ENCODE measurements around the gene CCDC47. TPM values are rescaled to one million over a fixed set of nuclear protein-coding genes. Genes with fewer than 3 reads are reported as not detected.

Gene CCDC47
- total RNA-seq, 1 experiment from 2014 or later, result 79.4 TPM

- H3T11ph ChIP-seq (ENCODE audit: low read length), result no peak overlapping the region
- H3K79me2 ChIP-seq (ENCODE audit: insufficient read depth, low read length), result no peaks in the 10 kb centered on the region
- H4K8ac ChIP-seq (replicated peaks; ENCODE audit: insufficient read length, low read depth, low read length), result no peak overlapping the region
- no peaks in the 10 kb centered on the region for H3K27me3 Mint-ChIP-seq (ENCODE audit: low read depth)
- no peaks in the 10 kb centered on the region for H3K79me1 ChIP-seq (ENCODE audit: insufficient read depth, low read depth, low read length, poor library complexity, severe bottlenecking)
- H3K27me3 ChIP-seq (ENCODE audit: insufficient read depth, low read length), result no peaks in the 10 kb centered on the region
- no peak overlapping the region for H3K23ac ChIP-seq (ENCODE audit: insufficient read length, low read depth, low read length)
- no peak overlapping the region for H2BK15ac ChIP-seq (ENCODE audit: low read depth, low read length)
- H3K23me2 ChIP-seq (ENCODE audit: insufficient read length, low read depth, low read length, poor library complexity, severe bottlenecking), result no peaks in the 10 kb centered on the region
- H3K9me3 Mint-ChIP-seq, result no peaks in the 10 kb centered on the region
- H3K14ac ChIP-seq (ENCODE audit: insufficient read depth, low read length), result no peak overlapping the region
- WGBS (ENCODE audit: extremely low coverage, insufficient read length, low lambda C conversion rate), result no CpG with 5 or more reads among the region's 2 CpGs
- H3K27ac Mint-ChIP-seq, result no peak overlapping the region
- H4K20me1 ChIP-seq (ENCODE audit: control insufficient read depth, insufficient read depth, insufficient read length), result no peaks in the 10 kb centered on the region
- H4K5ac ChIP-seq (ENCODE audit: insufficient read length, low read depth, low read length), result no peak overlapping the region
- H2BK20ac ChIP-seq (ENCODE audit: low read depth, low read length, poor library complexity, severe bottlenecking), result no peak overlapping the region
- no peak overlapping the region for H3K9ac ChIP-seq (ENCODE audit: extremely low read depth, insufficient read length, low read length)
- H3K4me2 ChIP-seq (ENCODE audit: insufficient read depth, insufficient read length, low read length), result no peak overlapping the region
- no peak overlapping the region for H2BK5ac ChIP-seq (ENCODE audit: insufficient read length, low read length)
- H3K36me3 Mint-ChIP-seq (ENCODE audit: insufficient read depth in 1 of 3, low read depth in 3 of 3), result peaks cover 42 to 87% (median 77%) of the 10 kb centered on the region in 3 experiments; a peak in 6 of 7 replicates
- no peak overlapping the region for H2AFZ ChIP-seq (ENCODE audit: low read length)
- no peak overlapping the region for H3K56ac ChIP-seq (ENCODE audit: insufficient read length, low read depth, low read length)
- H3K4me3 Mint-ChIP-seq, result no peak overlapping the region
- no peaks in the 10 kb centered on the region for H3K4me1 Mint-ChIP-seq
- no peak overlapping the region for H2BK12ac ChIP-seq (ENCODE audit: insufficient read length, low read depth, low read length)
- no peak overlapping the region for H2BK120ac ChIP-seq (ENCODE audit: low read depth, low read length, poor library complexity, severe bottlenecking)
- no peak overlapping the region for H2AK5ac ChIP-seq (ENCODE audit: insufficient read length, low read length)
- no peak overlapping the region for H4K91ac ChIP-seq (ENCODE audit: insufficient read length, low read depth, low read length)
- no peaks in the 10 kb centered on the region for H3K9me3 ChIP-seq (ENCODE audit: control insufficient read depth, low read depth, low read length)
- DNase-seq, result no peak
- TF ChIP-seq, protein P1, sequence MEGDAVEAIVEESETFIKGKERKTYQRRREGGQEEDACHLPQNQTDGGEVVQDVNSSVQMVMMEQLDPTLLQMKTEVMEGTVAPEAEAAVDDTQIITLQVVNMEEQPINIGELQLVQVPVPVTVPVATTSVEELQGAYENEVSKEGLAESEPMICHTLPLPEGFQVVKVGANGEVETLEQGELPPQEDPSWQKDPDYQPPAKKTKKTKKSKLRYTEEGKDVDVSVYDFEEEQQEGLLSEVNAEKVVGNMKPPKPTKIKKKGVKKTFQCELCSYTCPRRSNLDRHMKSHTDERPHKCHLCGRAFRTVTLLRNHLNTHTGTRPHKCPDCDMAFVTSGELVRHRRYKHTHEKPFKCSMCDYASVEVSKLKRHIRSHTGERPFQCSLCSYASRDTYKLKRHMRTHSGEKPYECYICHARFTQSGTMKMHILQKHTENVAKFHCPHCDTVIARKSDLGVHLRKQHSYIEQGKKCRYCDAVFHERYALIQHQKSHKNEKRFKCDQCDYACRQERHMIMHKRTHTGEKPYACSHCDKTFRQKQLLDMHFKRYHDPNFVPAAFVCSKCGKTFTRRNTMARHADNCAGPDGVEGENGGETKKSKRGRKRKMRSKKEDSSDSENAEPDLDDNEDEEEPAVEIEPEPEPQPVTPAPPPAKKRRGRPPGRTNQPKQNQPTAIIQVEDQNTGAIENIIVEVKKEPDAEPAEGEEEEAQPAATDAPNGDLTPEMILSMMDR (conservative IDR thresholded peaks at IDR 0.05), result no peak
- H3K27ac ChIP-seq (ENCODE audit: insufficient read length, low read depth, low read length), result no peak overlapping the region
- H3K4me1 ChIP-seq (ENCODE audit: insufficient read depth, low read length), result no peaks in the 10 kb centered on the region
- no peak overlapping the region for H3K18ac ChIP-seq (ENCODE audit: insufficient read length, low read depth, low read length)
- no peak overlapping the region for H3K4ac ChIP-seq (ENCODE audit: low read depth, low read length)
These were observed 32.2 kb upstream of the CCDC47 start for GRCh38 chr17:63805591-63805990.
